ENCODE results near the gene CAMK1. TPM values are rescaled to one million over a fixed set of nuclear protein-coding genes. Genes with fewer than 3 reads are reported as not detected.

Gene CAMK1
- total and polyA plus RNA-seq, 2 of the 4 experiments (the other 2 are of a cell fraction), result 33.3 to 36.4 TPM

- Histone ChIP-seq H2BK120ac (ENCODE audit: low read depth, low read length) (no peak overlapping the region), H3K9me1 (ENCODE audit: insufficient read depth, low read length) (peaks cover 9% of the 10 kb centered on the region; the same call in 1 of the 2 replicates), H2AFZ (replicated peaks; ENCODE audit: low read length, poor library complexity) (no peak overlapping the region), H2BK5ac (ENCODE audit: low read depth, low read length, poor library complexity, severe bottlenecking) (no peak overlapping the region), H3K4me1 (ENCODE audit: control insufficient read depth, insufficient read depth, low read length) (peaks cover 3% of the 10 kb centered on the region), H3K23ac (ENCODE audit: low read depth, low read length) (no peak overlapping the region), H3K18ac (ENCODE audit: low read depth, low read length) (no peak overlapping the region), H4K91ac (ENCODE audit: insufficient read depth, low read depth, low read length) (no peak overlapping the region), H2BK15ac (ENCODE audit: low read depth, low read length) (no peak overlapping the region), H3K4me2 (ENCODE audit: low read depth, low read length) (no peak overlapping the region), H3K79me1 (ENCODE audit: low read depth in 1 of 2, low read length in 2 of 2) (peaks cover 3% of the 10 kb centered on the region in 2 experiments; a peak in 2 of 4 replicates), H2AK9ac (replicated peaks; ENCODE audit: low read depth, low read length, poor library complexity) (no peak overlapping the region), H3K36me3 (ENCODE audit: control insufficient read depth, insufficient read depth, low read length) (peaks cover 41% of the 10 kb centered on the region), H2BK20ac (ENCODE audit: low read depth, low read length) (no peak overlapping the region), H3K27me3 (ENCODE audit: control insufficient read depth, insufficient read depth, low read length) (no peaks in the 10 kb centered on the region), H3K4ac (ENCODE audit: low read depth, low read length) (no peak overlapping the region), H2AK5ac (ENCODE audit: low read depth, low read length) (no peak overlapping the region), H3K27ac (ENCODE audit: insufficient read depth, low read length) (no peak overlapping the region), H3K56ac (ENCODE audit: extremely low read depth, insufficient read depth, low read length) (no peak overlapping the region), H4K5ac (ENCODE audit: low read depth, low read length) (no peak overlapping the region), H4K8ac (ENCODE audit: low read depth in 2 of 2, low read length in 2 of 2) (no peak overlapping the region), H3K9ac (ENCODE audit: low read depth, low read length) (no peak overlapping the region), H3K9me3 (ENCODE audit: control insufficient read depth, insufficient read depth, low read length) (no peaks in the 10 kb centered on the region), H3K14ac (replicated peaks; ENCODE audit: low read depth, low read length) (no peak overlapping the region), H4K20me1 (ENCODE audit: insufficient read depth, low read length) (no peaks in the 10 kb centered on the region), H3K4me3 (ENCODE audit: insufficient read depth, low read depth, low read length) (no peak overlapping the region)
- TF ChIP-seq RAD21 (IDR thresholded peaks at IDR 0.05; ENCODE audit: low read length) (no peak), CTCF (conservative IDR thresholded peaks at IDR 0.05; ENCODE audit: low read depth, low read length) (no peak), MAFK (IDR thresholded peaks at IDR 0.05; ENCODE audit: low read depth, low read length) (no peak), CEBPB (IDR thresholded peaks at IDR 0.05; ENCODE audit: low read depth, low read length) (no peak), ELK1 (IDR thresholded peaks at IDR 0.05; ENCODE audit: borderline replicate concordance, low read depth, low read length) (no peak), POLR2A (IDR thresholded peaks at IDR 0.05; ENCODE audit: low read depth, low read length) (no peak), MXI1 (IDR thresholded peaks at IDR 0.05; ENCODE audit: borderline replicate concordance, low read depth, low read length) (no peak), NFE2L2 (IDR thresholded peaks at IDR 0.05; ENCODE audit: low read depth, low read length) (no peak), CHD1 (IDR thresholded peaks at IDR 0.05; ENCODE audit: low read depth, low read length) (no peak), SMC3 (IDR thresholded peaks at IDR 0.05; ENCODE audit: low read depth, low read length) (no peak), USF2 (IDR thresholded peaks at IDR 0.05; ENCODE audit: low read depth, low read length) (no peak), FOS (IDR thresholded peaks at IDR 0.05; ENCODE audit: low read depth, low read length) (no peak), MAZ (IDR thresholded peaks at IDR 0.05; ENCODE audit: borderline replicate concordance, low read depth, low read length) (no peak), BHLHE40 (IDR thresholded peaks at IDR 0.05; ENCODE audit: low read depth, low read length) (no peak)
- dilution Hi-C loops (cut with HindIII; ENCODE audit: low sequenced_read_pairs, unreplicated experiment), result no loop called here
- CTCF ChIA-PET, result no interaction called here
- ATAC-seq (ENCODE audit: low read depth), result no peak
- POLR2A ChIA-PET (ENCODE audit: unreplicated experiment), result no interaction called here
- no peak for DNase-seq
- WGBS, 2 experiments (ENCODE audit: extremely low coverage in 2 of 2, insufficient read length in 1 of 2), result 40% methylated on average over 1 of the region's 1 CpG; no CpG with 5 or more reads in 1 of the 2 experiments
- in situ Hi-C loops (cut with MboI; ENCODE audit: low sequenced_read_pairs), result no loop called here
- BruUV-seq (replicated peaks), result no TSS peak
- intact Hi-C loops (cut with micrococcal nuclease), result no loop called here
These were observed 11.8 kb upstream of the CAMK1 start for GRCh38 chr3:9781551-9781950.

All from IMR-90 (cell line).